Activated CD4-positive, alpha-beta T cell treated with anti-CD3 and anti-CD28 coated beads, Interleukin-2, amount 50 U/mL, for 24 hours (primary cell): ENCODE measurements around the gene PCDHA11.
"Not testable (repeated sequence)": the region's sequence is repeated elsewhere in the genome, so short reads cannot be mapped to it uniquely, and the experiment has no call there.

Experiments used
- DNase-seq, 2 donors: peaks; one replicate each; pipeline ENCODE4 v3.0.0-alpha.2; 2020; ENCODE audit warnings: low read depth in 1 of 2, low spot score in 1 of 2

The PCDHA11 gene

DNA sequence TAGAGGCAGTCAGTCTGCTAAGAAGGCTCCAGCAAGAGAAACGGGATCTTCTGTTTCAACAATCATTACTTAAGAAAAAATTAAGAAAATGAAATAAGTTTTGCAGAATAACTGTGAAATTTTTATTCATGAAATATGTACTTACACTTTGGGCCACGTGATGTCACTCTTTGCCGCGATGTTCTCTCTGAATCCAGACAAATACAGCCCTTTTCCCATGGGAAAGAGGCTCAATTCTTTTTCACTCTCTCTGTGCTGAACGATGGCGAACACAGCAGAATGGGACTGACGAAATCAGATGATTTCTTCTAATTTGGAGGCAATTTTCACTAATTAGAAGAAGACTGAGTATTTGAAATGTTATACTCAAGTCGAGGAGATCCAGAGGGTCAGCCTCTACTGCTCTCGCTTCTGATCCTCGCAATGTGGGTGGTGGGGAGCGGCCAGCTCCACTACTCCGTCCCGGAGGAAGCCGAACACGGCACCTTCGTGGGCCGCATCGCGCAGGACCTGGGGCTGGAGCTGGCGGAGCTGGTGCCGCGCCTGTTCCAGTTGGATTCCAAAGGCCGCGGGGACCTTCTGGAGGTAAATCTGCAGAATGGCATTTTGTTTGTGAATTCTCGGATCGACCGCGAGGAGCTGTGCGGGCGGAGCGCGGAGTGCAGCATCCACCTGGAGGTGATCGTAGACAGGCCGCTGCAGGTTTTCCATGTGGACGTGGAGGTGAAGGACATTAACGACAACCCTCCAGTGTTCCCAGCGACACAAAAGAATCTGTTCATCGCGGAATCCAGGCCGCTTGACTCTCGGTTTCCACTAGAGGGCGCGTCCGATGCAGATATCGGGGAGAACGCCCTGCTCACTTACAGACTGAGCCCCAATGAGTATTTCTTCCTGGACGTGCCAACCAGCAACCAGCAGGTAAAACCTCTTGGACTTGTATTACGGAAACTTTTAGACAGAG lies 20.3 kb upstream of the PCDHA11 start, which contains the start of gene PCDHA9:
Gene PCDHA9 (plus strand): TSS at position 244 of the 964 bp plus-strand sequence. CDS start 114 bp downstream, at position 358.
- DNase-seq, result not testable (repeated sequence)

DNA sequence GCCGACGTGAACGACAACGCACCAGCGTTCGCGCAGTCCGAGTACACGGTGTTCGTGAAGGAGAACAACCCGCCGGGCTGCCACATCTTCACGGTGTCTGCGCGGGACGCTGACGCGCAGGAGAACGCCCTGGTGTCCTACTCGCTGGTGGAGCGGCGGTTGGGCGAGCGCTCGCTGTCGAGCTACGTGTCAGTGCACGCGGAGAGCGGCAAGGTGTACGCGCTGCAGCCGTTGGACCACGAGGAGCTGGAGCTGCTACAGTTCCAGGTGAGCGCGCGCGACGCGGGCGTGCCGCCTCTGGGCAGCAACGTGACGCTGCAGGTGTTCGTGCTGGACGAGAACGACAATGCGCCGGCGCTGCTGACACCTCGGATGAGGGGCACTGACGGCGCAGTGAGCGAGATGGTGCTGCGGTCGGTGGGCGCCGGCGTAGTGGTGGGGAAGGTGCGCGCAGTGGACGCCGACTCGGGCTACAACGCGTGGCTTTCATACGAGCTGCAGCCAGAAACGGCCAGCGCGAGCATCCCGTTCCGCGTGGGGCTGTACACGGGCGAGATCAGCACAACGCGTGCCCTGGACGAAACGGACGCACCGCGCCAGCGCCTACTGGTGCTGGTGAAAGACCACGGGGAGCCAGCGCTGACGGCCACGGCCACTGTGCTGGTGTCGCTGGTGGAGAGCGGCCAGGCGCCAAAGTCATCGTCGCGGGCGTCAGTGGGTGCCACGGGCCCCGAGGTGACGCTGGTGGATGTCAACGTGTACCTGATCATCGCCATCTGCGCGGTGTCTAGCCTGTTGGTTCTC lies 18.7 kb upstream of the PCDHA11 start:
- not testable (repeated sequence) for DNase-seq

DNA sequence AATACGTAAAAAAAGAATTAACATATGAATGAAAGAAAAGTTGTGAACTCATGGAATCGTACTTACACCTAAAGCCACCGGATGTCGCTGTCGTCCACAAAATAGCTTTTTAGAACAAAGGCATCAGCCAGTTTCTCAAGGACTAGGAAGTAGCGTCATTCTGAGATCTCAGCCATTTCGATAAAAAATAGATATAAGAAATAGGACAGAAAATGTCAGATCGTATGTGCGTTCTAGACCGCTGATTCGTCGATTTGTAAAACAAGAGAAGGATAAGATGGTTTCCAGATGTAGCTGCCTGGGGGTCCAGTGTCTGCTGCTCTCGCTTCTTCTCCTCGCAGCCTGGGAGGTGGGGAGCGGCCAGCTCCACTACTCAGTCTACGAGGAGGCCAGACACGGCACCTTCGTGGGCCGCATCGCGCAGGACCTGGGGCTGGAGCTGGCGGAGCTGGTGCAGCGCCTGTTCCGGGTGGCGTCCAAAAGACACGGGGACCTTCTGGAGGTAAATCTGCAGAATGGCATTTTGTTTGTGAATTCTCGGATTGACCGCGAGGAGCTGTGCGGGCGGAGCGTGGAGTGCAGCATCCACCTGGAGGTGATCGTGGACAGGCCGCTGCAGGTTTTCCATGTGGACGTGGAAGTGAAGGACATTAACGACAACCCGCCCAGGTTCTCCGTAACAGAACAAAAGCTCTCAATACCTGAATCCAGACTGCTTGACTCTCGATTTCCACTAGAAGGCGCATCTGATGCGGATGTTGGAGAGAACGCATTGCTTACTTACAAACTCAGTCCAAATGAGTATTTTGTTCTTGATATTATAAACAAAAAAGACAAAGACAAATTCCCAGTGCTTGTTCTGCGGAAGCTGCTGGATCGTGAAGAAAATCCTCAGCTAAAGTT lies 12.7 kb upstream of the PCDHA11 start, which contains the start of gene PCDHA10:
Gene PCDHA10 (plus strand): TSS at position 126 of the 903 bp plus-strand sequence. CDS start 152 bp downstream, at position 278.
- no peak for DNase-seq

DNA sequence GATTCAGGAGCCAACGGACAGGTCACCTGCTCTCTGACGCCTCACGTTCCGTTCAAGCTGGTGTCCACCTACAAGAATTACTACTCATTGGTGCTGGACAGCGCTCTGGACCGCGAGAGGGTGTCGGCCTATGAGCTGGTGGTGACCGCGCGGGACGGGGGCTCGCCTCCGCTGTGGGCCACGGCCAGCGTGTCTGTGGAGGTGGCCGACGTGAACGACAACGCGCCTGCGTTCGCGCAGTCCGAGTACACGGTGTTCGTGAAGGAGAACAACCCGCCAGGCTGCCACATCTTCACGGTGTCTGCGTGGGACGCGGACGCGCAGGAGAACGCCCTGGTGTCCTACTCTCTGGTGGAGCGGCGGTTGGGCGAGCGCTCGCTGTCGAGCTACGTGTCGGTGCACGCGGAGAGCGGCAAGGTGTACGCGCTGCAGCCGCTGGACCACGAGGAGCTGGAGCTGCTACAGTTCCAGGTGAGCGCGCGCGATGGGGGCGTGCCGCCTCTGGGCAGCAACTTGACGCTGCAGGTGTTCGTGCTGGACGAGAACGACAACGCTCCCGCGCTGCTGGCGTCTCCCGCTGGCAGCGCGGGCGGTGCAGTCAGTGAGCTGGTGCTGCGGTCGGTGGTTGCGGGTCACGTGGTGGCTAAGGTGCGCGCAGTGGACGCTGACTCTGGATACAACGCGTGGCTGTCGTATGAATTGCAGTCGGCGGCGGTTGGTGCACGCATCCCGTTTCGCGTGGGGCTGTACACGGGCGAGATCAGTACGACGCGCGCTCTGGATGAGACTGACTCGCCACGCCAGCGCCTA lies 11.4 kb upstream of the PCDHA11 start:
- no peak for DNase-seq

DNA sequence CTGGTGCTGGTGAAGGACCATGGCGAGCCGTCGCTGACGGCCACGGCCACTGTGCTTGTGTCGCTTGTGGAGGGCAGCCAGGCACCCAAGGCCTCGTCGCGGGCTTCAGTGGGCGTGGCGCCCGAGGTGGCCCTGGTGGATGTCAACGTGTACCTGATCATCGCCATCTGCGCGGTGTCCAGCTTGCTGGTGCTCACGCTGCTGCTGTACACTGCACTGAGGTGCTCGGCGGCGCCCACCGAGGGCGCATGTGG lies 10.8 kb upstream of the PCDHA11 start:
- DNase-seq, result no peak

DNA sequence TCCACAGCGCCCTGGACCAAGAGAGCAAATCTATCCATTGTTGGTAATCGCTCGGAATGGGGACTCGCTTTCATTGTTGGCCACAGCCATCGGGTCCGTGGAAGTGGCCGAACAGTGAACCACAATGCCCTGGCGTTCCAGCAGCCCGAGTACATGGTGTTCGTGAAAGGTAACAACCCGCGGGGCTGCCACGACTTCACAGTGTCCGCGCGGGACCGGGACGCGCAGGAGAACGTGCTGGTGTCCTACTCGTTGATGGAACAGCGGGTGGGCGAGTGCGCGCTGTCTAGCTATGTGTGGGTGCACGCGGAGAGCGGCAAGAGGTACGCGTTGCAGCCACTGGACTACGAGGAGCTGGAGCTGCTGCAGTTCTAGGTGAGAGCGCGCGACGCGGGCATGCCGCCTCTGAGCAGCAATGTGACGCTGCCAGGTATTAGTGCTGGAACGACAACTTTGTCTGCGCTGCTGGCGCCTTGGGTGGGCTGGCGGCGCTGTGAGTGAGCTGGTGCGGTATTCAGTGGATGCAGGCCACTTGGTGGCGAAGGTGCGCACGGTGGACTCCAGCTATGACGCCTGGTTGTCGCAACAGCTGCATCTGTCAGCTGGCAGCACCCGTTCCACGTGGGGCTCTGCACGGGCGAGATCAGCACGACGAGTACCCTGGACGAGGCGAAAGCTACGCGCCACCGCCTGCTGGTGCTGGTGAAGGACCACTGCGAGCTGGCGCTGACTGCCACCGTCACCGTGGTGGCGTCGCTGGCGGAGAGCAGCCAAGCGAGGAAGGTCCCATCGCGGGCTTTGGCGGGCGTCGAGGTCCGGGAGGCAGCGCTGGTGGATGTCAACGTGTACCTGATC lies 6.1 kb upstream of the PCDHA11 start:
- DNase-seq, result no peak

DNA sequence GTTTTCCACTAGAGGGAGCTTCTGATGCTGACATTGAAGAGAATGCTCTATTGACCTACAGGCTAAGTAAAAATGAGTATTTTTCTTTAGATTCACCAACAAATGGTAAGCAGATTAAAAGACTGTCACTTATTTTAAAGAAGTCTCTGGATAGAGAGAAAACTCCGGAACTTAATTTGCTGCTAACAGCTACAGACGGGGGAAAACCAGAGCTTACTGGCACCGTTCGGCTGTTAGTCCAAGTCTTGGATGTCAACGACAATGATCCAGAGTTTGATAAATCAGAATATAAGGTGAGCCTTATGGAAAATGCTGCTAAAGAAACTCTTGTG lies 764 bp downstream of the PCDHA11 start:
- no peak for DNase-seq

DNA sequence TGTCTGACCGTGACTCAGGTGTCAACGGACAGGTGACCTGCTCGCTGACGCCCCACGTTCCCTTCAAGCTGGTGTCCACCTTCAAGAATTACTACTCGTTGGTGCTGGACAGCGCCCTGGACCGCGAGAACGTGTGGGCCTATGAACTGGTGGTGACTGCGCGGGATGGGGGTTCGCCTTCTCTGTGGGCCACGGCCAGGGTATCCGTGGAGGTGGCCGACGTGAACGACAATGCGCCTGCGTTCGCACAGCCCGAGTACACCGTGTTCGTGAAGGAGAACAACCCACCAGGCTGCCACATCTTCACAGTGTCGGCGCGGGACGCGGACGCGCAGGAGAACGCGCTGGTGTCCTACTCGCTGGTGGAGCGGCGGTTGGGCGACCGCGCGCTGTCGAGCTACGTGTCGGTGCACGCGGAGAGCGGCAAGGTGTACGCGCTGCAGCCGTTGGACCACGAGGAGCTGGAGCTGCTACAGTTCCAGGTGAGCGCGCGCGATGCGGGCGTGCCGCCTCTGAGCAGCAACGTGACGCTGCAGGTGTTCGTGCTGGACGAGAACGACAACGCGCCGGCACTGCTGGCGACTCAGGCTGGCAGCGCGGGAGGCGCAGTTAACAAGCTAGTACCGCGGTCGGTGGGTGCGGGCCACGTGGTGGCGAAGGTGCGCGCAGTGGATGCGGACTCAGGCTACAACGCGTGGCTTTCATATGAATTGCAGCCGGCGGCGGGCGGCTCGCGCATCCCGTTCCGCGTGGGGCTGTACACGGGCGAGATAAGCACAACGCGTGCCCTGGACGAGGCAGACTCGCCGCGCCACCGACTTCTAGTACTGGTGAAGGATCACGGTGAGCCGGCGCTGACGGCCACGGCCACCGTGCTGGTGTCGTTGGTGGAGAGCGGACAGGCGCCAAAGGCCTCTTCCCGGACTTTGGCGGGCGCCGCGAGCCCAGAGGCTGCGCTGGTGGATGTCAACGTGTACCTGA lies 1.8 kb downstream of the PCDHA11 start:
- no peak for DNase-seq

DNA sequence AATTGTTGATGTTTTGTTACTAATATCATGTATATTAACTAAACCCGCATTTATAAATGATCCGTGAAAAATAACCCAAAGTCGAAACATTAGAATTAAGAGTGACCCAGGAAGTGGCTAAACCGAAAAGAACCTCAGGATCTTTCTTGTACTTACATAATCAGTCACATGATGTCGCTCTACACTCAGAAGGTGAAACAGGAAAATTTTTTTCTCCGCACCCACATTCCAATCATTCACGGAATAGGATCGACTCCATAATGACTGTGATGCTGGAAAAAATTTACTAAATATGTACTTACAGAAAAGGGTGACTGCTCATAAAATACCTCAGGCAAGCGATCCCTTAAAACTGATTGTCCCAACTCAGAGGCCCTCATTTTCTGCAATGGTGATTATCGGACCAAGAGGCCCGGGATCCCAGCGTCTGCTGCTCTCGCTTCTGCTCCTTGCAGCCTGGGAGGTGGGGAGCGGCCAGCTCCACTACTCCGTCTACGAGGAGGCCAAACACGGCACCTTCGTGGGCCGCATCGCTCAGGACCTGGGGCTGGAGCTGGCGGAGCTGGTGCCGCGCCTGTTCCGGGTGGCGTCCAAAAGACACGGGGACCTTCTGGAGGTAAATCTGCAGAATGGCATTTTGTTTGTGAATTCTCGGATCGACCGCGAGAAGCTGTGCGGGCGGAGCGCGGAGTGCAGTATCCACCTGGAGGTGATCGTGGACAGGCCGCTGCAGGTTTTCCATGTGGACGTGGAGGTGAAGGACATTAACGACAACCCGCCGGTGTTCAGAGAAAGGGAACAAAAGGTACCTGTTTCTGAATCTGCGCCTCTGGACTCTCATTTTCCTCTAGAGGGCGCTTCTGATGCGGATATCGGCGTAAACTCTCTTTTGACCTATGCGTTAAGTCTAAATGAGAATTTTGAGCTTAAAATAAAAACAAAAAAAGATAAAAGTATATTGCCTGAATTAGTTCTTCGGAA lies 6.6 kb downstream of the PCDHA11 start, which contains the start of gene PCDHA12:
Gene PCDHA12 (plus strand): TSS at position 224 of the 981 bp plus-strand sequence. CDS start 165 bp downstream, at position 389.
- DNase-seq, result no peak

DNA sequence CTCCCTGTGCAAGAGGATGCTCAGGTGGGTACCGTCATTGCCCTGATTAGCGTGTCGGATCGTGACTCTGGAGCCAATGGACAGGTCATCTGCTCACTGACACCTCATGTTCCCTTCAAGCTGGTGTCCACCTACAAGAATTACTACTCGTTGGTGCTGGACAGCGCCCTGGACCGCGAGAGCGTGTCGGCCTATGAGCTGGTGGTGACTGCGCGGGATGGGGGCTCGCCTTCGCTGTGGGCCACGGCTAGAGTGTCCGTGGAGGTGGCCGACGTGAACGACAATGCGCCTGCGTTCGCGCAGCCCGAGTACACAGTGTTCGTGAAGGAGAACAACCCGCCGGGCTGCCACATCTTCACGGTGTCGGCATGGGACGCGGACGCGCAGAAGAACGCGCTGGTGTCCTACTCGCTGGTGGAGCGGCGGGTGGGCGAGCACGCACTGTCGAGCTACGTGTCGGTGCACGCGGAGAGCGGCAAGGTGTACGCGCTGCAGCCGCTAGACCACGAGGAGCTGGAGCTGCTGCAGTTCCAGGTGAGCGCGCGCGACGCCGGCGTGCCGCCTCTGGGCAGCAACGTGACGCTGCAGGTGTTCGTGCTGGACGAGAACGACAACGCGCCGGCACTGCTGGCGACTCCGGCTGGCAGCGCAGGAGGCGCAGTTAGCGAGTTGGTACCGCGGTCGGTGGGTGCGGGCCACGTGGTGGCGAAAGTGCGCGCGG lies 7.9 kb downstream of the PCDHA11 start:
- not testable (repeated sequence) for DNase-seq

DNA sequence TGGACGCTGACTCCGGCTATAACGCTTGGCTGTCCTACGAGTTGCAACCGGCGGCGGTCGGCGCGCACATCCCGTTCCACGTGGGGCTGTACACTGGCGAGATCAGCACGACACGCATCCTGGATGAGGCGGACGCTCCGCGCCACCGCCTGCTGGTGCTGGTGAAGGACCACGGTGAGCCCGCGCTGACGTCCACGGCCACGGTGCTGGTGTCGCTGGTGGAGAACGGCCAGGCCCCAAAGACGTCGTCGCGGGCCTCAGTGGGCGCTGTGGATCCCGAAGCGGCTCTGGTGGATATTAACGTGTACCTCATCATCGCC lies 8.5 kb downstream of the PCDHA11 start:
- DNase-seq, result no peak

DNA sequence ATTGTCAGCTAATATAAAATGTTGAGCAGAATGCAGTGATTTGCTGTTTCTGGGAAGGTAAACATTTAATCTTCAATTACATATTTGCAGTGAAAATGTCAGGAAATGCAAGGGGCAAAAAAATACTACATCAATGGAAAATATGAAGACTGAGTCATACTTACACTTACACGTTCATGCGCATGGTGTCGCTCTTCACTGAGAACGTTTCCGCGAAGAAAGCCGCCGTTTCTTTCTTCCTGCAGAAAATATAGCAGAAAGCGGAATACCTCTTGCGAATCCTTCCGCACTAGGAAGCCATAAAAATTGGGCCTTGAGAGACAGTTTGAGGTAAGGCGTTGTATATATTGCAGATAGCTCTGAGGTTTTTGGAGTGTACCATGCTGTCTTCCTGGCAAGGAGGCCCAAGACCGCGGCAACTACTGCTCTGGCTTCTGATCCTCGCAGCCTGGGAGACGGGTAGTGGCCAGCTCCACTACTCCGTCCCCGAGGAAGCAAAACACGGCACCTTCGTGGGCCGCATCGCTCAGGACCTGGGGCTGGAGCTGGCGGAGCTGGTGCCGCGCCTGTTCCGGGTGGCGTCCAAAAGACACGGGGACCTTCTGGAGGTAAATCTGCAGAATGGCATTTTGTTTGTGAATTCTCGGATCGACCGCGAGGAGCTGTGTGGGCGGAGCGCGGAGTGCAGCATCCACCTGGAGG lies 13.3 kb downstream of the PCDHA11 start, which contains the start of gene PCDHA13:
Gene PCDHA13 (plus strand): TSS at position 236 of the 702 bp plus-strand sequence. CDS start 145 bp downstream, at position 381.
- no peak for DNase-seq

DNA sequence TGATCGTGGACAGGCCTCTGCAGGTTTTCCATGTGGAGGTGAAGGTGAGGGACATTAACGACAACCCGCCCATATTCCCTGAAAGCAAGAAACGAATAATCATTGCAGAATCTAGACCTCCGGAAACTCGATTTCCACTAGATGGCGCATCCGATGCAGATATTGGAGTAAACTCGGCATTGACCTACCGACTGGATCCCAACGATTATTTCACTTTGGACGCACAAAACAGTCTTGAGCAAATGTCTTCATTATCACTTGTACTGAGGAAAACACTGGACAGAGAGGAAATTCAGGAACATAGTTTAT lies 13.8 kb downstream of the PCDHA11 start:
- no peak for DNase-seq

DNA sequence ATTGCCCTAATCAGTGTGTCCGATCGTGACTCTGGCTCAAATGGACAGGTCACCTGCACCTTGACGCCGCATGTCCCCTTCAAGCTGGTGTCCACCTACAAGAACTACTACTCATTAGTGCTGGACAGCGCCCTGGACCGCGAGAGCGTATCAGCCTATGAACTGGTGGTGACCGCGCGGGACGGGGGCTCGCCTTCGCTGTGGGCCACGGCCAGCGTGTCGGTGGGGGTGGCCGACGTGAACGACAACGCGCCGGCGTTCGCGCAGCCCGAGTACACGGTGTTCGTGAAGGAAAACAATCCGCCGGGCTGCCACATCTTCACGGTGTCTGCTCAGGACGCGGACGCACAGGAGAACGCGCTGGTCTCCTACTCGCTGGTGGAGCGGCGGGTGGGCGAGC lies 14.6 kb downstream of the PCDHA11 start:
- DNase-seq, result no peak

DNA sequence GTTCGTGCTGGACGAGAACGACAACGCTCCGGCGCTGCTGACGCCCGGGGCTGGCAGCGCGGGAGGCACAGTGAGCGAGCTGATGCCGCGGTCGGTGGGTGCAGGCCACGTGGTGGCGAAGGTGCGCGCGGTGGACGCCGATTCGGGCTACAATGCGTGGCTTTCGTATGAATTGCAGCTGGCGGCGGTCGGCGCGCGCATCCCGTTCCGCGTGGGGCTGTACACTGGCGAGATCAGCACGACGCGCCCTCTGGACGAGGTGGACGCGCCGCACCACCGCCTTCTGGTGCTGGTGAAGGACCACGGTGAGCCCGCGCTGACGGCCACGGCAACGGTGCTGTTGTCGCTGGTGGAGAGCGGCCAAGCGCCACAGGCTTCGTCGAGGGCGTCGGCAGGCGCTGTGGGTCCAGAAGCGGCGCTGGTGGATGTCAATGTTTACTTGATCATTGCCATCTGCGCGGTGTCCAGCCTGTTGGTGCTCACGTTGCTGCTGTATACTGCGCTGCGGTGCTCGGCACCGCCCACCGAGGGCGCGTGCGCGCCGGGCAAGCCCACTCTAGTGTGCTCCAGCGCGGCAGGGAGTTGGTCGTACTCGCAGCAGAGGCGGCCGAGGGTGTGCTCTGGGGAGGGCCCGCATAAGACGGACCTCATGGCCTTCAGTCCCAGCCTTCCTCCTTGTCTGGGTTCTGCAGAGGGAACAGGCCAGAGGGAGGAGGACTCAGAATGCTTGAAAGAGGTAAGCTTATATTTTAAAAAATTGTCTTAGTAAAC lies 15.4 kb downstream of the PCDHA11 start:
- DNase-seq, result no peak
